ENCODE data around the gene CENPX. TPM values are rescaled to one million over a fixed set of nuclear protein-coding genes. Genes with fewer than 3 reads are reported as not detected.

CENPX gene
- polyA plus RNA-seq, 1 donor (not counting 4 experiments of a cell fraction or from before 2014, with no cell fraction given) = 48.2 TPM

DNA sequence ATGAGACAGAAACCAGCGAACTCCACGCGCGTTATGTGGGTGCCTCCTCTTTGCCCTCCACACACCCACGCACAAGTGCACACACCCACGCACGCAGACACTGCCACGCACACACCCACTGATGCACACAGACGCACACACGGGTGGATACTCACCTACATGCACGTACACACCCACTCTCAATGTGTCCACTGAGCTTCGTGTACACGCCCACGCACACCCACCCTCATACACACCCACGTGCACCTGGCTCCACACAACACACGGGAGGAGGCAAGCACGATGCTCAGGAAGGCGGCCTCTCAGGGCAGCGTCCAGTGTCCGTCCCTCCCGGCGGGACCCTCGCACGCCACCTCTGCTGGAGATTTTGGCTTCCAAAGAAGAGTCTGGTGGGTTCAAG lies 24.7 kb upstream of the CENPX start:
- H3K79me2 ChIP-seq (ENCODE audit: control insufficient read depth, insufficient read depth, low read length) = peaks cover 10% of the 10 kb centered on the region
- H3K9me1 ChIP-seq (ENCODE audit: control insufficient read depth, extremely low read depth, insufficient read depth, low read length) = no peaks in the 10 kb centered on the region
- H3K9ac ChIP-seq (ENCODE audit: control insufficient read depth, extremely low read depth, insufficient read depth, low read length) = no peak overlapping the region
- peaks cover 5% of the 10 kb centered on the region for H3K4me1 ChIP-seq (ENCODE audit: control insufficient read depth, extremely low read depth, insufficient read depth, low read length)
- no peak overlapping the region for H2AFZ ChIP-seq (ENCODE audit: control insufficient read depth, low read length)
- H3K27me3 ChIP-seq (ENCODE audit: control insufficient read depth, extremely low read depth, insufficient read depth, low read length) = no peaks in the 10 kb centered on the region
- dilution Hi-C loops (cut with MboI; ENCODE audit: extremely low pct_ligation_motif_present, low sequenced_read_pairs) = no loop called here
- no peak overlapping the region for H3K4me2 ChIP-seq (ENCODE audit: control insufficient read depth, extremely low read depth, insufficient read depth, low read depth, low read length)
- DNase-seq (ENCODE audit: low read depth, low spot score) (no peak), FAIRE-seq (no peak)
- H3K27ac ChIP-seq (ENCODE audit: control insufficient read depth, insufficient read depth, low read length) = no peak overlapping the region
- peaks cover 5 to 10% of the 10 kb centered on the region in 2 experiments for H3K36me3 ChIP-seq (ENCODE audit: control insufficient read depth in 2 of 2, extremely low read depth in 1 of 2, insufficient read depth in 2 of 2, low read length in 2 of 2)
- no peaks in the 10 kb centered on the region for H4K20me1 ChIP-seq (ENCODE audit: control insufficient read depth, extremely low read depth, insufficient read depth, low read length)
- no peak overlapping the region for H3K4me3 ChIP-seq (ENCODE audit: control insufficient read depth in 2 of 3, extremely low read depth in 1 of 3, insufficient read depth in 2 of 3, low read depth in 1 of 3, low read length in 3 of 3)
- TF ChIP-seq CTCF (optimal IDR thresholded peaks at IDR 0.05 in 1 of 3, IDR thresholded peaks at IDR 0.05 in 1 of 3, conservative IDR thresholded peaks at IDR 0.05 in 1 of 3; ENCODE audit: extremely low read depth in 1 of 3, insufficient read depth in 2 of 3, low read length in 3 of 3) = no peak
- H3K9me3 ChIP-seq (ENCODE audit: control insufficient read depth, low read depth, low read length) = no peaks in the 10 kb centered on the region

DNA sequence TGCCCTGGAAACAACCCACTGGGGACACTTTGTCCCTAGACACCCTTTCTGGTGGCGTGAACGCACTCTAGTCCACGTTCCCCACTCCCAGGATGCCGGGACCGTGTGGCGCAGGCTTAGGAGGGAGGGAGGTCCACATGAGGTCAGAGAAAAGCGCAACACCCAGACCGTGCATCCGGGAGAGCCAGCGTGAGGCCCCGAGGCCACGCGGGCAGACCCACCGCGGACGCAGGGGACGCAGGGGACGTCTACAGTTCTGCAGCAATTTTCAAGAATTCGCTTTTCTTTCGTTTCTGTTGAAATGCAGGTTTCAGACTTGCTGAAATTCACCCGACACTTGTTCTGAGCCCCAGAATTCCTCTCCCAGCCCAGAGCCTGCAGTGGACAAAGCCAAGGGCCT lies 24.2 kb upstream of the CENPX start:
- no peak overlapping the region for H3K27ac ChIP-seq (ENCODE audit: control insufficient read depth, insufficient read depth, low read length)
- no peaks in the 10 kb centered on the region for H4K20me1 ChIP-seq (ENCODE audit: control insufficient read depth, extremely low read depth, insufficient read depth, low read length)
- FAIRE-seq = no peak
- H3K9me3 ChIP-seq (ENCODE audit: control insufficient read depth, low read depth, low read length) = no peaks in the 10 kb centered on the region
- no peak for DNase-seq (ENCODE audit: low read depth, low spot score)
- no peak overlapping the region for H3K9ac ChIP-seq (ENCODE audit: control insufficient read depth, extremely low read depth, insufficient read depth, low read length)
- no peak overlapping the region for H3K4me2 ChIP-seq (ENCODE audit: control insufficient read depth, extremely low read depth, insufficient read depth, low read depth, low read length)
- dilution Hi-C loops (cut with MboI; ENCODE audit: extremely low pct_ligation_motif_present, low sequenced_read_pairs) = no loop called here
- TF ChIP-seq EZH2 (IDR thresholded peaks at IDR 0.05; ENCODE audit: low read length) (no peak), CTCF (optimal IDR thresholded peaks at IDR 0.05 in 1 of 3, IDR thresholded peaks at IDR 0.05 in 1 of 3, conservative IDR thresholded peaks at IDR 0.05 in 1 of 3; ENCODE audit: extremely low read depth in 1 of 3, insufficient read depth in 2 of 3, low read length in 3 of 3) (no peak)
- peaks cover 5 to 10% of the 10 kb centered on the region in 2 experiments for H3K36me3 ChIP-seq (ENCODE audit: control insufficient read depth in 2 of 2, extremely low read depth in 1 of 2, insufficient read depth in 2 of 2, low read length in 2 of 2)
- no peak overlapping the region for H3K4me3 ChIP-seq (ENCODE audit: control insufficient read depth in 2 of 3, extremely low read depth in 1 of 3, insufficient read depth in 2 of 3, low read depth in 1 of 3, low read length in 3 of 3)
- peaks cover 6% of the 10 kb centered on the region for H3K79me2 ChIP-seq (ENCODE audit: control insufficient read depth, insufficient read depth, low read length)
- H3K4me1 ChIP-seq (ENCODE audit: control insufficient read depth, extremely low read depth, insufficient read depth, low read length) = peaks cover 5% of the 10 kb centered on the region
- H3K9me1 ChIP-seq (ENCODE audit: control insufficient read depth, extremely low read depth, insufficient read depth, low read length) = no peaks in the 10 kb centered on the region
- H2AFZ ChIP-seq (ENCODE audit: control insufficient read depth, low read length) = no peak overlapping the region
- no peaks in the 10 kb centered on the region for H3K27me3 ChIP-seq (ENCODE audit: control insufficient read depth, extremely low read depth, insufficient read depth, low read length)
